ENCODE results near the gene NDE1.

DNA sequence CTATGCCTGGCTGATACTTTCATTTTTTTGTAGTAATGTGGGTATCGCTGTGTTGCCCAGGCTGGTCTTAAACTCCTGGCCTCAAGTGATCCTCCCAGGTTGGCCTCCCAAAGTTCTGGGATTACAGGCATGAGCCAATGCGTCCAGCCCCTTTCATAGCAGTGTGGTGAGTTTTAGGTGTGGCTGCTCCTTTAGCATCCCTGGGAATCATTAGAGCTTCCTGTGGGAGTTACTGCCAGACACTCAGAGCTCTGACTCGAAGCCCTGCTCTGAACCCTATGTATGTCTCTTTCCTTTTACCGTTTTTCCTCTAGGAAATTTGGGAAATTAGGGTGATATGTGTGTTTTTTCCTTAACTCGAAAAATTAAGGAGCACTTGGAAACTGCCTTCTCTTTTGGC is 44.5 kb downstream of the NDE1 start:
- TF ChIP-seq NFIC (IDR thresholded peaks at IDR 0.05) (no peak), TCF12 (IDR thresholded peaks at IDR 0.05; ENCODE audit: low read depth) (no peak), RAD21 (IDR thresholded peaks at IDR 0.05; ENCODE audit: low read depth) (no peak), TAF1 (IDR thresholded peaks at IDR 0.05; ENCODE audit: low read depth) (no peak), FOXM1 (IDR thresholded peaks at IDR 0.05; ENCODE audit: borderline replicate concordance, low read depth) (no peak), YY1 (IDR thresholded peaks at IDR 0.05; ENCODE audit: low read depth) (no peak)
- TF ChIP-seq, protein P1, sequence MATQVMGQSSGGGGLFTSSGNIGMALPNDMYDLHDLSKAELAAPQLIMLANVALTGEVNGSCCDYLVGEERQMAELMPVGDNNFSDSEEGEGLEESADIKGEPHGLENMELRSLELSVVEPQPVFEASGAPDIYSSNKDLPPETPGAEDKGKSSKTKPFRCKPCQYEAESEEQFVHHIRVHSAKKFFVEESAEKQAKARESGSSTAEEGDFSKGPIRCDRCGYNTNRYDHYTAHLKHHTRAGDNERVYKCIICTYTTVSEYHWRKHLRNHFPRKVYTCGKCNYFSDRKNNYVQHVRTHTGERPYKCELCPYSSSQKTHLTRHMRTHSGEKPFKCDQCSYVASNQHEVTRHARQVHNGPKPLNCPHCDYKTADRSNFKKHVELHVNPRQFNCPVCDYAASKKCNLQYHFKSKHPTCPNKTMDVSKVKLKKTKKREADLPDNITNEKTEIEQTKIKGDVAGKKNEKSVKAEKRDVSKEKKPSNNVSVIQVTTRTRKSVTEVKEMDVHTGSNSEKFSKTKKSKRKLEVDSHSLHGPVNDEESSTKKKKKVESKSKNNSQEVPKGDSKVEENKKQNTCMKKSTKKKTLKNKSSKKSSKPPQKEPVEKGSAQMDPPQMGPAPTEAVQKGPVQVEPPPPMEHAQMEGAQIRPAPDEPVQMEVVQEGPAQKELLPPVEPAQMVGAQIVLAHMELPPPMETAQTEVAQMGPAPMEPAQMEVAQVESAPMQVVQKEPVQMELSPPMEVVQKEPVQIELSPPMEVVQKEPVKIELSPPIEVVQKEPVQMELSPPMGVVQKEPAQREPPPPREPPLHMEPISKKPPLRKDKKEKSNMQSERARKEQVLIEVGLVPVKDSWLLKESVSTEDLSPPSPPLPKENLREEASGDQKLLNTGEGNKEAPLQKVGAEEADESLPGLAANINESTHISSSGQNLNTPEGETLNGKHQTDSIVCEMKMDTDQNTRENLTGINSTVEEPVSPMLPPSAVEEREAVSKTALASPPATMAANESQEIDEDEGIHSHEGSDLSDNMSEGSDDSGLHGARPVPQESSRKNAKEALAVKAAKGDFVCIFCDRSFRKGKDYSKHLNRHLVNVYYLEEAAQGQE (IDR thresholded peaks at IDR 0.05; ENCODE audit: low read depth) = no peak
